Neuronal stem cell (in vitro differentiated cells): ENCODE results near the gene PARD3B.

Experiments used
- DNase-seq: peaks from one replicate; pipeline ENCODE4 v3.0.0-alpha.2; 2013; ENCODE audit warnings: low spot score
- H2AFZ ChIP-seq: one replicate; pipeline ENCODE4 v1.6.1; 2013; ENCODE audit warnings: mild to moderate bottlenecking, low read length, inconsistent platforms
- H2AK5ac ChIP-seq: 2 replicates; pipeline ENCODE4 v1.6.1; 2013; ENCODE audit warnings: low read depth, mild to moderate bottlenecking, inconsistent platforms, low read length, moderate library complexity, mixed read lengths
- H2BK120ac ChIP-seq: 2 replicates; pipeline ENCODE4 v1.6.1; 2013; ENCODE audit warnings: low read depth, mild to moderate bottlenecking, inconsistent platforms, low read length, moderate library complexity, mixed read lengths
- H2BK12ac ChIP-seq: one replicate; pipeline ENCODE4 v1.6.1; 2013; ENCODE audit warnings: low read length, inconsistent platforms
- H2BK15ac ChIP-seq: 2 replicates; pipeline ENCODE4 v1.6.1; 2013; ENCODE audit warnings: mild to moderate bottlenecking, low read length, inconsistent platforms, mixed read lengths
- H2BK5ac ChIP-seq: one replicate; pipeline ENCODE4 v1.6.1; 2013; ENCODE audit warnings: inconsistent platforms, mild to moderate bottlenecking, low read length, moderate library complexity
- H3K14ac ChIP-seq: one replicate; pipeline ENCODE4 v1.6.1; 2013; ENCODE audit warnings: low read length, inconsistent platforms
- H3K18ac ChIP-seq: 2 replicates; pipeline ENCODE4 v1.6.1; 2013; ENCODE audit warnings: low read length, inconsistent platforms
- H3K23ac ChIP-seq: 2 replicates; pipeline ENCODE4 v1.6.1; 2013; ENCODE audit warnings: low read depth, mild to moderate bottlenecking, mixed read lengths, low read length, inconsistent platforms; ENCODE audit not compliant: poor library complexity
- H3K27ac ChIP-seq: replicated peaks from 3 replicates; pipeline ENCODE4 v1.5.1; 2013; ENCODE audit warnings: low read length, inconsistent platforms
- H3K27me3 ChIP-seq, 3 experiments: 2 replicates each; pipeline ENCODE4 v1.6.1; 2013; ENCODE audit warnings: low read length in 3 of 3, mild to moderate bottlenecking in 2 of 3, inconsistent platforms in 1 of 3, low read depth in 1 of 3, mixed read lengths in 1 of 3, moderate library complexity in 1 of 3; ENCODE audit not compliant: control insufficient read depth in 3 of 3, insufficient read depth in 3 of 3
- H3K36me3 ChIP-seq, 2 donors: replicated peaks in 1 of 2; 2 replicates each; pipeline ENCODE4 v1.6.1; 2013; ENCODE audit warnings: low read length in 2 of 2; ENCODE audit not compliant: control insufficient read depth in 2 of 2, insufficient read depth in 2 of 2
- H3K4ac ChIP-seq: 2 replicates; pipeline ENCODE4 v1.6.1; 2013; ENCODE audit warnings: inconsistent platforms, mild to moderate bottlenecking, low read length, moderate library complexity
- H3K4me1 ChIP-seq, 2 donors: 1 replicate in 1 of 2; 2 replicates in 1 of 2; pipeline ENCODE4 v1.6.1; 2013; ENCODE audit warnings: low read length in 2 of 2, low read depth in 1 of 2; ENCODE audit not compliant: control insufficient read depth in 2 of 2, insufficient read depth in 1 of 2
- H3K4me2 ChIP-seq: one replicate; pipeline ENCODE4 v1.6.1; 2013; ENCODE audit warnings: mild to moderate bottlenecking, low read length, inconsistent platforms; ENCODE audit not compliant: insufficient read depth, poor library complexity, severe bottlenecking
- H3K4me3 ChIP-seq, 2 donors: 2 replicates each; pipeline ENCODE4 v1.5.1; 2013; ENCODE audit warnings: low read length in 2 of 2, mild to moderate bottlenecking in 2 of 2, inconsistent platforms in 1 of 2, moderate library complexity in 1 of 2
- H3K79me1 ChIP-seq: one replicate; pipeline ENCODE4 v1.6.1; 2013; ENCODE audit warnings: low read depth, mild to moderate bottlenecking, inconsistent platforms, low read length, moderate library complexity
- H3K9ac ChIP-seq: one replicate; pipeline ENCODE4 v1.6.1; 2013; ENCODE audit warnings: mild to moderate bottlenecking, low read depth, low read length, inconsistent platforms; ENCODE audit not compliant: poor library complexity
- H3K9me3 ChIP-seq, 2 donors: replicated peaks in 1 of 2; 2 replicates each; pipeline versions ENCODE3 to v1.6.1; 2013; ENCODE audit warnings: low read length in 2 of 2, mild to moderate bottlenecking in 2 of 2, inconsistent platforms in 1 of 2, low read depth in 1 of 2, mixed read lengths in 1 of 2, moderate library complexity in 1 of 2; ENCODE audit not compliant: control insufficient read depth in 2 of 2, insufficient read depth in 1 of 2
- H4K8ac ChIP-seq: one replicate; pipeline ENCODE4 v1.6.1; 2013; ENCODE audit warnings: low read depth, mild to moderate bottlenecking, inconsistent platforms, low read length, moderate library complexity
- H4K91ac ChIP-seq: one replicate; pipeline ENCODE4 v1.6.1; 2013; ENCODE audit warnings: low read length, low read depth, mild to moderate bottlenecking, inconsistent platforms; ENCODE audit not compliant: poor library complexity
- WGBS, 2 donors: extraction: QIAGEN DNeasy Blood & Tissue Kit; methylation state at CpG; one replicate each; pipeline ENCODE4 v1.1.7; 2013; ENCODE audit warnings: missing lambda C conversion rate in 2 of 2, mixed read lengths in 1 of 2; ENCODE audit not compliant: insufficient read length in 2 of 2, insufficient replicate concordance in 1 of 2; ENCODE audit errors: extremely low coverage in 2 of 2; 5-methylcytosine and 5-hydroxymethylcytosine counted together

PARD3B gene

GRCh38 chr2:205456682-205457081 is 911.4 kb downstream of the PARD3B start:
- Histone ChIP-seq H4K91ac (no peak overlapping the region), H2AFZ (no peak overlapping the region), H4K8ac (no peak overlapping the region), H3K79me1 (no peaks in the 10 kb centered on the region), H3K9me3 (no peaks in the 10 kb centered on the region), H2AK5ac (no peak overlapping the region), H3K36me3 (no peaks in the 10 kb centered on the region), H2BK5ac (no peak overlapping the region), H3K4me1 (no peaks in the 10 kb centered on the region), H3K4ac (no peak overlapping the region), H3K4me2 (no peak overlapping the region), H2BK12ac (no peak overlapping the region), H3K4me3 (no peak overlapping the region), H3K23ac (no peak overlapping the region), H3K18ac (no peak overlapping the region), H3K27ac (no peak overlapping the region), H3K14ac (no peak overlapping the region), H2BK15ac (no peak overlapping the region), H3K27me3 (no peaks in the 10 kb centered on the region), H3K9ac (no peak overlapping the region), H2BK120ac (no peak overlapping the region)
- DNase-seq, result no peak
- WGBS, 2 donors, result no CpG with 5 or more reads among the region's 1 CpG

GRCh38 chr2:205460217-205460616 is 914.9 kb downstream of the PARD3B start:
- Histone ChIP-seq H2AK5ac (no peak overlapping the region), H3K4me2 (no peak overlapping the region), H3K27me3 (no peaks in the 10 kb centered on the region), H3K23ac (no peak overlapping the region), H2BK15ac (no peak overlapping the region), H3K27ac (no peak overlapping the region), H2BK5ac (no peak overlapping the region), H3K79me1 (no peaks in the 10 kb centered on the region), H4K8ac (no peak overlapping the region), H3K4ac (no peak overlapping the region), H3K9ac (no peak overlapping the region), H3K9me3 (no peaks in the 10 kb centered on the region), H2AFZ (no peak overlapping the region), H3K4me1 (peaks cover 0 to 6% of the 10 kb centered on the region in 2 donors), H4K91ac (no peak overlapping the region), H2BK12ac (no peak overlapping the region), H2BK120ac (no peak overlapping the region), H3K36me3 (no peaks in the 10 kb centered on the region), H3K14ac (no peak overlapping the region), H3K4me3 (no peak overlapping the region), H3K18ac (no peak overlapping the region)
- no CpG with 5 or more reads among the region's 1 CpG for WGBS, 2 donors
- DNase-seq, result no peak

DNA sequence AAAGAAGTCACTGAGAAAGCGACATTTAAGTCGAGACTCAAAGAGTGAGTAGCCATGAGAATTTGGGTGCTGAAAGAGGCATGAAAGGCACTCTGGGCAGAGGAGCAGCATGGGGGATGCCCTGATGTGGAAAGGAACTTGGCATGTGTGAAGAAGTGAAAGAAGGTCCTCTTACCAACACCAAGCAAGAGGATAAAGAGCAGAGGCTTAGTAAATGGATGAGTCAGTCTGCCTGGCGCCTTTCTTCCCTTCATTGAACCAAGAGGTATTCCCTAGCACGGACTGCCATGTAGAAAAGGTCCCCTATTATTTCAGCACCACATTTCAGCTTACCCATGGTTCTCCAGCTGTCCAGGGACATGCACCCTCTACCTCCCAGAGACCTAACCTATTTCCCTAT is 915.9 kb downstream of the PARD3B start:
- Histone ChIP-seq H2AK5ac (no peak overlapping the region), H3K4me1 (peaks cover 8% of the 10 kb centered on the region in 2 donors), H3K4me3 (no peak overlapping the region), H3K9me3 (no peaks in the 10 kb centered on the region), H2BK120ac (no peak overlapping the region), H3K36me3 (no peaks in the 10 kb centered on the region), H2BK15ac (no peak overlapping the region), H3K79me1 (no peaks in the 10 kb centered on the region), H3K27ac (no peak overlapping the region), H4K8ac (no peak overlapping the region), H3K9ac (no peak overlapping the region), H3K4me2 (no peak overlapping the region), H3K4ac (no peak overlapping the region), H4K91ac (no peak overlapping the region), H3K27me3 (no peaks in the 10 kb centered on the region), H2BK12ac (no peak overlapping the region), H3K14ac (no peak overlapping the region), H3K23ac (no peak overlapping the region), H2AFZ (no peak overlapping the region), H2BK5ac (no peak overlapping the region), H3K18ac (no peak overlapping the region)
- no CpG with 5 or more reads among the region's 4 CpGs for WGBS, 2 donors
- no peak for DNase-seq

DNA sequence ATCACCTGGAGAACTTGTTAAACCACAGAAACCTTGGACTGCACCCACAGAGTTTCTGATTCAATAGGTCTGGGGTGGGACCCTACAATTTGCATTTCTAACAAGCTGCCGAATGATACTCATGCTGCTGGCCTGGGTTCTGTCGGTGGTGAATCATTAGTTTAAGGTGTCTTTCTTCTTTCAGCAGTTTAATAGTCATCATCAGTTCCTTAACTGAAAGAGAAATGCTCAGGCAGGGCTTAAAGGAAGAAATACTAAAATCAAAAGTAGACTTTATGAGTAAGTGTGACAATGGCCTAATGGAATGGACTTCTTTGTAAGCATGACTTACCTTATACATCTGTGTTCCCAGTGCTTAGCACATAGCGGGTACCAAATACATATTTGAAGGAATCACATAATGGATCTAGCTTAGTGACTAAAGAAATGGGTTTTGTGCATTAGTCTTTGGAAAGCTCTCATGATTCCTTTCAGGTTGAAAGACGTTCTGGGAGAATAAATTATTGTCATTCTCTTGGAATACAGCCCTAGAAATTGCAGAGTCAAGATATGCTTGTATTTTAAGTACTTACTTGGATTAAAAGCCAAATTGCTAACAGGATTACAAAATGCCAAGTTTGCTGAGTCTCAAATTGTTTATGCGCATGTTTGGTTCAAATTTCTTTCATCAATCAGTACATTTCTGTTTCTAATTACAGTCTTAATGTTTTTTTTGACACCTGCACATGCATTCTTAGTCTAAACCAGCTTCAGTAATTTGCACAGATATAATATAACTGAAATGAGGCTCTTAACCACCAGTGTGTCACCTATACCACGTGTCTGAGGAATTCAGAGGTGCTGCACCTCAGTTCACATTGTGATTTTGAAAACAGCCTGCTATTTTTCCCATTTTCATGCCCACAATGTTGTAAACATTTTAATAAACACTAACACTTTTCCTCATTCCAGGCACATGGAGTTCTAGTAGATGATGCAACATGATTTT is 916.7 kb downstream of the PARD3B start:
- DNase-seq, result no peak
- Histone ChIP-seq H3K18ac (no peak overlapping the region), H3K79me1 (no peaks in the 10 kb centered on the region), H3K14ac (no peak overlapping the region), H3K27ac (no peak overlapping the region), H3K4me3 (no peak overlapping the region), H3K27me3 (no peaks in the 10 kb centered on the region), H3K23ac (no peak overlapping the region), H4K91ac (no peak overlapping the region), H3K9me3 (no peaks in the 10 kb centered on the region), H3K4me2 (no peak overlapping the region), H3K4me1 (peaks cover 8% of the 10 kb centered on the region in 2 donors), H2BK12ac (no peak overlapping the region), H4K8ac (no peak overlapping the region), H3K4ac (no peak overlapping the region), H2BK15ac (no peak overlapping the region), H3K36me3 (no peaks in the 10 kb centered on the region), H3K9ac (no peak overlapping the region), H2BK120ac (no peak overlapping the region), H2BK5ac (no peak overlapping the region), H2AK5ac (no peak overlapping the region), H2AFZ (no peak overlapping the region)
- no CpG with 5 or more reads among the region's 6 CpGs for WGBS, 2 donors
